Measurements from ENCODE around the gene MOGAT2. TPM values are rescaled to one million over a fixed set of nuclear protein-coding genes. Genes with fewer than 3 reads are reported as not detected.

Gene MOGAT2
- total and polyA plus RNA-seq, 2 of the 13 experiments (the other 11 are each of a cell fraction or from before 2014, with no cell fraction given), result 27.2 to 27.8 TPM

DNA sequence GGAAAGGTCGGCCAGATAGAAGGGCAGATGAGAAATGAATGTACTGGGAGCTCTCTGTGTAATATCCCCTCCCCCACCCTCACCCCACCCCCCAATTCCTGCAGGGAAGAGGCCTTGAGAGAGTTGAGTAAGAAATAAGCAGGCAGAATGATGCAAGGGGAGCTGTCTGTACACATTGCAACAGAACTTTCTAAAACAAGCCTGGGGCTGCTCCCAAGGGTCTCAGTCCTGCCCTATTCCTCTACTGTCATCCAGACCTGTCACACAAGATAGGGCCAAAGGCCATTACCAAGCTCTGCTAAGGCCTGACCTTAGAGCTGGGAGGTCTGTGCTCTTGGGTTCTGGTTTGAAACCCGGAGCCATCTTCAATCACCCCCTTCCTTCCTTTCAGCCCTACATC is 45.2 kb downstream of the MOGAT2 start (continued):
- TF ChIP-seq ARID2 (CRISPR knock-in tag; IDR thresholded peaks at IDR 0.05; ENCODE audit: borderline replicate concordance) (0 out of 2 replicates have a peak, but pooled peaks have one; percentile 46), XBP1 (CRISPR knock-in tag; IDR thresholded peaks at IDR 0.05) (no peak), THYN1 (CRISPR knock-in tag; IDR thresholded peaks at IDR 0.05; ENCODE audit: borderline replicate concordance, low read depth) (no peak), ZNF224 (CRISPR knock-in tag; IDR thresholded peaks at IDR 0.05) (no peak), GATAD1 (CRISPR knock-in tag; IDR thresholded peaks at IDR 0.05) (peak; percentile 48; the same call in 1 of the 2 replicates), ZBTB8A (CRISPR knock-in tag; IDR thresholded peaks at IDR 0.05; ENCODE audit: borderline replicate concordance, low read depth) (no peak), ZNF124 (CRISPR knock-in tag; IDR thresholded peaks at IDR 0.05) (no peak), MED1 (CRISPR knock-in tag; IDR thresholded peaks at IDR 0.05) (peak; percentile 76), CBX2 (IDR thresholded peaks at IDR 0.05; ENCODE audit: low read depth, low read length) (no peak), CBX2 (CRISPR knock-in tag; IDR thresholded peaks at IDR 0.05; ENCODE audit: low read depth) (no peak), MAF1 (CRISPR knock-in tag; IDR thresholded peaks at IDR 0.05; ENCODE audit: borderline replicate concordance) (no peak), NFYB (CRISPR knock-in tag; IDR thresholded peaks at IDR 0.05) (no peak), ZNF33B (CRISPR knock-in tag; IDR thresholded peaks at IDR 0.05) (no peak), TRIM24 (CRISPR knock-in tag; IDR thresholded peaks at IDR 0.05) (peak; percentile 93), PRPF4 (IDR thresholded peaks at IDR 0.05; ENCODE audit: low read depth, low read length, poor library complexity, severe bottlenecking) (peak; percentile 94), KAT8 (CRISPR knock-in tag; IDR thresholded peaks at IDR 0.05) (peak; percentile 53; the same call in 1 of the 2 replicates), CENPT (CRISPR knock-in tag; IDR thresholded peaks at IDR 0.05; ENCODE audit: low read depth) (no peak), AGO1 (IDR thresholded peaks at IDR 0.05; ENCODE audit: low read depth, low read length, poor library complexity, severe bottlenecking) (no peak), TCF7L2 (IDR thresholded peaks at IDR 0.05; ENCODE audit: low read depth, low read length) (no peak), ZNF607 (CRISPR knock-in tag; IDR thresholded peaks at IDR 0.05; ENCODE audit: borderline replicate concordance) (no peak), HDAC1 (CRISPR knock-in tag; IDR thresholded peaks at IDR 0.05) (peak; percentile 19; the same call in 1 of the 2 replicates), HOXA5 (CRISPR knock-in tag; IDR thresholded peaks at IDR 0.05) (peak; percentile 48; the same call in 1 of the 2 replicates), NFKB2 (CRISPR knock-in tag; IDR thresholded peaks at IDR 0.05; ENCODE audit: borderline replicate concordance) (no peak), MAZ (IDR thresholded peaks at IDR 0.05; ENCODE audit: borderline replicate concordance, low read depth, low read length) (no peak), MAZ (CRISPR knock-in tag; IDR thresholded peaks at IDR 0.05; ENCODE audit: low read depth) (peak; percentile 70; the same call in 1 of the 2 replicates)
- TF ChIP-seq, protein P1, sequence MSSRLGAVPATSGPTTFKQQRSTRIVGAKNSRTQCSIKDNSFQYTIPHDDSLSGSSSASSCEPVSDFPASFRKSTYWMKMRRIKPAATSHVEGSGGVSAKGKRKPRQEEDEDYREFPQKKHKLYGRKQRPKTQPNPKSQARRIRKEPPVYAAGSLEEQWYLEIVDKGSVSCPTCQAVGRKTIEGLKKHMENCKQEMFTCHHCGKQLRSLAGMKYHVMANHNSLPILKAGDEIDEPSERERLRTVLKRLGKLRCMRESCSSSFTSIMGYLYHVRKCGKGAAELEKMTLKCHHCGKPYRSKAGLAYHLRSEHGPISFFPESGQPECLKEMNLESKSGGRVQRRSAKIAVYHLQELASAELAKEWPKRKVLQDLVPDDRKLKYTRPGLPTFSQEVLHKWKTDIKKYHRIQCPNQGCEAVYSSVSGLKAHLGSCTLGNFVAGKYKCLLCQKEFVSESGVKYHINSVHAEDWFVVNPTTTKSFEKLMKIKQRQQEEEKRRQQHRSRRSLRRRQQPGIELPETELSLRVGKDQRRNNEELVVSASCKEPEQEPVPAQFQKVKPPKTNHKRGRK (CRISPR knock-in tag; IDR thresholded peaks at IDR 0.05), result no peak
- TF ChIP-seq, protein P2, sequence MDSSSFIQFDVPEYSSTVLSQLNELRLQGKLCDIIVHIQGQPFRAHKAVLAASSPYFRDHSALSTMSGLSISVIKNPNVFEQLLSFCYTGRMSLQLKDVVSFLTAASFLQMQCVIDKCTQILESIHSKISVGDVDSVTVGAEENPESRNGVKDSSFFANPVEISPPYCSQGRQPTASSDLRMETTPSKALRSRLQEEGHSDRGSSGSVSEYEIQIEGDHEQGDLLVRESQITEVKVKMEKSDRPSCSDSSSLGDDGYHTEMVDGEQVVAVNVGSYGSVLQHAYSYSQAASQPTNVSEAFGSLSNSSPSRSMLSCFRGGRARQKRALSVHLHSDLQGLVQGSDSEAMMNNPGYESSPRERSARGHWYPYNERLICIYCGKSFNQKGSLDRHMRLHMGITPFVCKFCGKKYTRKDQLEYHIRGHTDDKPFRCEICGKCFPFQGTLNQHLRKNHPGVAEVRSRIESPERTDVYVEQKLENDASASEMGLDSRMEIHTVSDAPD (CRISPR knock-in tag; IDR thresholded peaks at IDR 0.05), result no peak
- TF ChIP-seq, protein P3, sequence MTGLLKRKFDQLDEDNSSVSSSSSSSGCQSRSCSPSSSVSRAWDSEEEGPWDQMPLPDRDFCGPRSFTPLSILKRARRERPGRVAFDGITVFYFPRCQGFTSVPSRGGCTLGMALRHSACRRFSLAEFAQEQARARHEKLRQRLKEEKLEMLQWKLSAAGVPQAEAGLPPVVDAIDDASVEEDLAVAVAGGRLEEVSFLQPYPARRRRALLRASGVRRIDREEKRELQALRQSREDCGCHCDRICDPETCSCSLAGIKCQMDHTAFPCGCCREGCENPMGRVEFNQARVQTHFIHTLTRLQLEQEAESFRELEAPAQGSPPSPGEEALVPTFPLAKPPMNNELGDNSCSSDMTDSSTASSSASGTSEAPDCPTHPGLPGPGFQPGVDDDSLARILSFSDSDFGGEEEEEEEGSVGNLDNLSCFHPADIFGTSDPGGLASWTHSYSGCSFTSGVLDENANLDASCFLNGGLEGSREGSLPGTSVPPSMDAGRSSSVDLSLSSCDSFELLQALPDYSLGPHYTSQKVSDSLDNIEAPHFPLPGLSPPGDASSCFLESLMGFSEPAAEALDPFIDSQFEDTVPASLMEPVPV (CRISPR knock-in tag; IDR thresholded peaks at IDR 0.05), result no peak
